Ishikawa (cell line): Measurements from ENCODE around the gene SLC34A1.

Experiments
- CEBPB ChIP-seq: IDR thresholded peaks from 2 replicates; pipeline ENCODE4 v1.6.1; 2012
- CREB1 ChIP-seq: IDR thresholded peaks from 2 replicates; pipeline ENCODE4 v1.6.1; 2012; ENCODE audit warnings: low read depth
- EGR1 ChIP-seq: IDR thresholded peaks from 2 replicates; pipeline ENCODE4 v1.6.1; 2012
- FOXM1 ChIP-seq: IDR thresholded peaks from 2 replicates; pipeline ENCODE4 v1.6.1; 2012; ENCODE audit warnings: low read depth, borderline replicate concordance
- RAD21 ChIP-seq: IDR thresholded peaks from 2 replicates; pipeline ENCODE4 v1.6.1; 2012; ENCODE audit warnings: low read depth
- REST ChIP-seq: IDR thresholded peaks from 2 replicates; pipeline ENCODE4 v1.6.1; 2012; ENCODE audit warnings: low read depth, mild to moderate bottlenecking
- TCF12 ChIP-seq: IDR thresholded peaks from 2 replicates; pipeline ENCODE4 v1.6.1; 2012; ENCODE audit warnings: low read depth
- ZBTB7A ChIP-seq: IDR thresholded peaks from 2 replicates; pipeline ENCODE4 v1.6.1; 2012; ENCODE audit warnings: low read depth

GRCh38 chr5:177440990-177441780 is 57.0 kb downstream of the SLC34A1 start:
- no peak for TF ChIP-seq TCF12
- TF ChIP-seq REST = no peak
- TF ChIP-seq RAD21 = no peak
- no peak for TF ChIP-seq FOXM1
- TF ChIP-seq CREB1 = no peak
- no peak for TF ChIP-seq EGR1
- TF ChIP-seq CEBPB = no peak
- no peak for TF ChIP-seq ZBTB7A
